ENCODE measurements around the gene ZNF57. TPM values are rescaled to one million over a fixed set of nuclear protein-coding genes. Genes with fewer than 3 reads are reported as not detected.
"Not testable (repeated sequence)": the region's sequence is repeated elsewhere in the genome, so short reads cannot be mapped to it uniquely, and the experiment has no call there.

ZNF57 gene
- total RNA-seq = 5.1 and 6.3 TPM in 2 replicates

DNA sequence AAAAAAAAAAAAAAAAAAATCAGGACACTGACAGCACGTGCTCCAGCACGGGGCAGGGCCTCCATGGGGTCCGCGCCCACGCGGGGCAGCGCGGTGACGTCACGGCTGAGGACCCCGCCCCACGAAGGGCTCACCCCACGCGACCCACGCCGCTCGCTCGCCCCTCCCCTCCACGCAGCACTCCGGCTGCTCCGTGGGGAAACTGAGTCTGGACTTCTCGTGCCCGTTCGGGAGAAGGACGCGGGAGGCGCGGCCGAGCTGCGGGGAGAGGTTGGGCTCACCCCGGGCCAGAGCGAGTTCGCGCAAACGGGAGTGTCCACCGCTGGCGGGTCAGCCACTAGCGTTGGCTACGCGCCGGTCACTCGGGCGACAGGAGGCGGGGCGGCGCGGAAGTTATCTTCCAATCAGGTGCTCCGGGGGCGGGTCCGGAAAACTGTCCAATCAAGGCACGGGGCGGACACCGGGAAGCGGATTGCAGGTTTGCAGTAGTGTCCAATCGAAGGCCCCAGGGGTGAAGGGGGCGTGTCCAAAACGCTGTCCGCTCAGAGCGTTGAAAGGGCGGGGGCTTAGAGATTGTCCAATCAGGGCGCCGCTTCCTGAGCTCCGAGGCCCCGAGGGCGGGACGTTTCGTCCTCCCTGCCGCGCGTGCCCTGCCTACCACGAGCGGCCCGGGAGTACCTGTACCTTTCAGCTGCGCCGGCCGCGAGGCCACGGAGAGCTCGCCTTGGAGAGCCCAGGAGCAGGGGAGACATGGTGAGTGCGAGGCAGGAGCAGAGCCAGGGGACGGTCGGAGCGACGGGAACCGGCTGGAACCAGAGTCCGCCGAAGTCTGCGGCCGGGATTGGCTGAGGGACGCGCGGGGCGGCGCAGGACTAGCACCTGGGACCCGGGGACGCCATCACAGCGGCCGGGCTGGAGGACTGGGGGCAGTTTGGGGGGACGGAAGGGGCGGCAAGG lies at the start of gene ZNF57:
ZNF57 (plus strand) TSS at position 633 of the 957 bp plus-strand sequence; CDS start at position 751, 118 bp downstream.
- peak; percentile 100 for DNase-seq

- no peak for DNase-seq
These were observed 48.1 kb upstream of the ZNF57 start for GRCh38 chr19:2852598-2852997.

DNA sequence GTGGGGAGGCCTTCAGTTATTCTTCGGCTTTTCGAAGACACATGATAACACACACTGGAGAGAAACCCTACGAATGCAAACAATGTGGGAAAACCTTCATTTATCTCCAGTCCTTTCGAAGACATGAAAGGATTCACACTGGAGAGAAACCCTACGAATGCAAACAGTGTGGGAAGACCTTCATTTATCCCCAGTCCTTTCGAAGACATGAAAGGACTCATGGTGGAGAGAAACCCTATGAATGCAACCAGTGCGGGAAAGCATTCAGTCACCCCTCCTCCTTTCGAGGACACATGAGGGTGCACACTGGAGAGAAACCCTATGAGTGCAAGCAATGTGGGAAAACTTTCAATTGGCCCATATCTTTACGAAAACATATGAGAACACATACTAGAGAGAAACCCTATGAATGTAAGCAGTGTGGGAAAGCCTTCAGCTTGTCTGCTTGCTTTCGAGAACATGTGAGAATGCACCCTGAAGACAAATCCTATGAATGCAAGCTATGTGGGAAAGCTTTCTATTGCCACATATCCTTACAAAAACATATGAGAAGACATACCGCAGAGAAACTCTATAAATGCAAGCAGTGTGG lies 47.6 kb upstream of the ZNF57 start:
- no peak for DNase-seq

GRCh38 chr19:2854849-2855248 lies 45.9 kb upstream of the ZNF57 start:
- no peak for DNase-seq

DNA sequence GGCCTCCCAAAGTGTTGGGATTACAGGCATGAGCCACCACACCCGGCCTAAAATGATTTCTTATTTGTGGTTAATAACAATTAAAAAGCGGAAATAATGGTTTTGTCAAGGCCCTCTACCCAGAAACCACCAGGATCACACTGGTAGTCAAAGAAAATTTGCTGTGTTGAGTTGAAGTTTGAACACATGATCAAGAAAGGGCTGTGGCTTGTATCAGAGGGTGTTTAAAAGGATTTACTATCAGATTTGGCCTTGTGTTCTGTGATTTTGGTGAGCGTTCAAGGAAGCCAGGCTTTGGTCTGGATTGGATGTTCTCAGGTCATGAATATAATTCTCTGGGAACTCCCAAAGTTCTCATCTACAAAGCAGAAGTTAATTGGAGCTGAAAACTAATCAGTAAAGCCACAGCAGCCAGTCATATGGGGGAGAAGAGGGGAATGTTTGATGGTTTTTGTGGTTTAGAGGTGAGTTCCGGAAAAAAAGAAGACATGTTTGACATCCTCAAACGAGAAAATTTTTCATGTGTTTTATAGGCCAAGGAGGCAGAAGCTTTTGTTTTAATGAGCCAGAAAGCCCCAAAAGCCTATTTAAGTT lies 44.2 kb upstream of the ZNF57 start:
- DNase-seq = no peak

DNA sequence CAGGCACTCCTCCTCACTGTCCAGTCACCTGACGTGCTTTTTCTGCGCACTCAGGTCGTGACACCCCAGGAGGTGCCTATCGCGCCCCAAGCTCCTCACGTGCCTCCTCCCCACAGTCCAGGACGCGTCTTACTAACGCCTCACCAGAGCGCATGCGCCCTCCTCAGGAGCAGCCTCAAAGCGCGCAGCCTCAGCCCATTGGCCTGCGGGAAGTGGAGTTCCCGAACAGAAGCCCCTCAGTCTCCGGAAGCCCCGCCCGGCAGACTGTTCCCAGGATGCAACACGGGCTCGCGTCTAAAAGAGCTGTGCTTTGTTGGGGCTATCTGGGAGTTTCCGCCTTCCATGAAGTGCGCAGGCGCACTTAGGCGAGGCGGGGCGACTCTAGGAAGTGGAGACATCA lies 41.9 kb upstream of the ZNF57 start:
- no peak for DNase-seq

DNA sequence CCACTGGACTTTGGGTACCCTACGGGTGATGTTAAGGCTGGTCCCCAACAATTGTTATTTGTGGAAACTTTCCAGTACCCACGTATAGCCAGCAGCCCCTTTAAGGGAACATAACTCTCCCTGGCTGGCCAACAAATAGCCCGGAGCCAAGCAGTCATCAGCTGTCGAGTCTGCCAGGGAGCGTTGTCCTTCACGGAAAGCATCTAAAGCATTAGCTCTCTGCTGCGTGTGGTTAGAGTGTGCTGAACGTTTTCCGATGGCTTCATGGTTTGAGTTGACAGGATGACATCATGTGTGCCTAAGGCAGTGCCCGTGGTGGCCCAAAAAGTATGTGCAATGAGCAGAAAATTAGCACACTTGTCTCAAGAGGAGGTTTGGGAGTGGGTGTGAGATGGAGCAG lies 36.9 kb upstream of the ZNF57 start:
- DNase-seq = no peak

- DNase-seq = no peak
These were observed 35.2 kb upstream of the ZNF57 start for GRCh38 chr19:2865334-2866100.

GRCh38 chr19:2866495-2867024 lies 34.2 kb upstream of the ZNF57 start:
- DNase-seq = no peak

- DNase-seq = no peak
These were observed 33.4 kb upstream of the ZNF57 start, which contains the start of gene ZNF556 for GRCh38 chr19:2867025-2867991. Gene ZNF556, plus strand, starts transcription at chr19:2867335. Its CDS starts 87 bp downstream, at chr19:2867422.

GRCh38 chr19:2869618-2870017 lies 31.1 kb upstream of the ZNF57 start:
- DNase-seq = no peak

GRCh38 chr19:2872175-2872574 lies 28.6 kb upstream of the ZNF57 start:
- DNase-seq = peak; percentile 17

GRCh38 chr19:2877398-2878331 lies 23.1 kb upstream of the ZNF57 start:
- no peak for DNase-seq

DNA sequence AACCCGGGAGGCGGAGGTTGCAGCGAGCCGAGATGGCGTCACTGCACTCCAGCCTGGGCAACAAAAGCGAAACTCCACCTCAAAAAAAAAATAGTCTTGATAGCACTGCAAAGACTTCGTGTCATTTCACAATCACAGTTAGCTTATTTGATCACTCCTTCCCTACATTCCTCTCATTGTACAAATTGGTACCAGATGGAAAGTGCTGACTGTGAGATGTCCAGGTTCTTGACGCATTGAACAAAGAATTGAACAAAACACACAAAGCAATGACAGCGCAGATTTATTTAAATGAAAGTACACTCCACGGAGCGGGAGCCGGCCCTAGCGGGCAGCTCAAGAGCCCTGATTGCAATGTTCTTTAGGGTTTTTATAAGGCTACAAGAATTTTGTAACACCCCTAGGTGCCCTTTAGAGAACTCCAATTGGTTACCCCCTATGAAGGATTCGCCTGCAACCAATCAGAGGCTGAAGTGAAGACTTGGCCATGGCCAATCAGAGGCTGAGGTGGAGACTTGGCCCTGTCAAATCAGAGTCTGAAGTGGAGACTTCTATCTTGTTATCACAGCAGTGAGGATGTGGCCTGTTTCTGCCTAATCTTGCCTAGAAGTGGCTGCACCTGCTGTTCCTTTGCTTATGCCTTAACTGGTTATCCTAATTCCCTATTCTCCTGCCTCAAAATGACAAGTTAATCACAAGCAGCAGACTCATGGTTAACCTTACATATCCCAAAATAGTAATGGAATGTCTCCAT lies 16.9 kb upstream of the ZNF57 start:
- no peak for DNase-seq

- no peak for DNase-seq
These were observed 15.0 kb upstream of the ZNF57 start for GRCh38 chr19:2885736-2886135.

GRCh38 chr19:2887391-2887914 lies 13.3 kb upstream of the ZNF57 start:
- peak; percentile 83 for DNase-seq

- DNase-seq = peak; percentile 55
These were observed 11.9 kb upstream of the ZNF57 start for GRCh38 chr19:2888731-2889224.

GRCh38 chr19:2890531-2890930 lies 10.2 kb upstream of the ZNF57 start:
- not testable (repeated sequence) for DNase-seq

- no peak for DNase-seq
These were observed 4.0 kb upstream of the ZNF57 start for GRCh38 chr19:2896694-2897093.
